GM23248 (cell line): ENCODE results near the gene RHOT2.

Experiments
- EZH2 ChIP-seq: fragments of 200-600 bp; sonication (generic); IDR thresholded peaks from 2 replicates; pipeline ENCODE4 v1.6.1; 2018; ENCODE audit warnings: antibody characterized with exemption, mild to moderate bottlenecking; ENCODE audit not compliant: insufficient read depth, poor library complexity, severe bottlenecking
- EZH2phosphoT487 ChIP-seq: fragments of 200-600 bp; sonication (generic); IDR thresholded peaks from 2 replicates; pipeline ENCODE4 v1.6.1; 2018; ENCODE audit warnings: antibody characterized with exemption, moderate library complexity, mild to moderate bottlenecking, low read depth; ENCODE audit not compliant: insufficient read depth

GRCh38 chr16:629185-629832 lies 38.6 kb upstream of the RHOT2 start:
- TF ChIP-seq EZH2phosphoT487, result no peak
- no peak for TF ChIP-seq EZH2
